ENCODE results near the gene ENOPH1. TPM values are rescaled to one million over a fixed set of nuclear protein-coding genes. Genes with fewer than 3 reads are reported as not detected.

ENOPH1 gene
- total and polyA plus RNA-seq, 3 donors from 2014 or later, result 13.9 to 20.8 (median 19.9) TPM

DNA sequence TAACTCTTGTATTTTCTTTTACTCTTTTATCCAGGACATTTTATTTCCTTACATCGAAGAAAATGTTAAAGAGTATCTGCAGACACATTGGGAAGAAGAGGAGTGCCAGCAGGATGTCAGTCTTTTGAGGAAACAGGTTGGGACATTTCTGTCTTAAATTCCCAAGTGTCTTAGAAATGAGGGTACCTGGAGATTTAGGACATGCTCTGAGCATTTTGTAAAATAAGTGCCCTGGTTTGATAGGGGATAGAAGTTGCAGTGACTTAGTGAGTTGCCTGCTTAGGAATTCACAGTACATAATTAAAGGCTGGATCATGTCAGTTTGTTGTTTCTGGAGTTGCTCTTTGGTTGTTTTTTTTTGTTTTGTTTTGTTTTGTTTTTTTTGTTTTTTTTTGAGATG, 17.5 kb downstream of the ENOPH1 start:
- H3K4me3 ChIP-seq, result no peak overlapping the region
- H3K27ac ChIP-seq, result no peak overlapping the region
- no peaks in the 10 kb centered on the region for H3K4me1 ChIP-seq
- DNase-seq, result no peak
- no peaks in the 10 kb centered on the region for H3K9me3 ChIP-seq
- TF ChIP-seq POLR2A (IDR thresholded peaks at IDR 0.05), result no peak
- no peak for TF ChIP-seq CTCF (IDR thresholded peaks at IDR 0.05)
- intact Hi-C loops (cut with DNase I; ENCODE audit: low total_unique reads), result no loop called here
- H3K36me3 ChIP-seq (ENCODE audit: low read depth, missing control alignments), result no peaks in the 10 kb centered on the region
- no peaks in the 10 kb centered on the region for H3K27me3 ChIP-seq
- 63 to 78% methylated on average over 1 of the region's 1 CpG for WGBS, 2 donors

GRCh38 chr4:82450966-82451755, 20.8 kb downstream of the ENOPH1 start:
- whole genome bisulfite sequencing, 2 donors, result 81 to 85% methylated on average over 13 of the region's 13 CpGs
- intact Hi-C loops (cut with DNase I; ENCODE audit: low total_unique reads), result loop anchor here (10.0 kb wide), 1 partner anchor 834 kb away; the partner anchor contains the start of gene COQ2
- TF ChIP-seq CTCF (IDR thresholded peaks at IDR 0.05) (no peak), POLR2A (IDR thresholded peaks at IDR 0.05) (no peak)
- H3K4me3 ChIP-seq, result no peak overlapping the region
- H3K27me3 ChIP-seq, result no peaks in the 10 kb centered on the region
- H3K9me3 ChIP-seq, result no peaks in the 10 kb centered on the region
- H3K27ac ChIP-seq, result no peak overlapping the region
- no peak for DNase-seq
- H3K4me1 ChIP-seq, result no peaks in the 10 kb centered on the region
- no peaks in the 10 kb centered on the region for H3K36me3 ChIP-seq (ENCODE audit: low read depth, missing control alignments)

DNA sequence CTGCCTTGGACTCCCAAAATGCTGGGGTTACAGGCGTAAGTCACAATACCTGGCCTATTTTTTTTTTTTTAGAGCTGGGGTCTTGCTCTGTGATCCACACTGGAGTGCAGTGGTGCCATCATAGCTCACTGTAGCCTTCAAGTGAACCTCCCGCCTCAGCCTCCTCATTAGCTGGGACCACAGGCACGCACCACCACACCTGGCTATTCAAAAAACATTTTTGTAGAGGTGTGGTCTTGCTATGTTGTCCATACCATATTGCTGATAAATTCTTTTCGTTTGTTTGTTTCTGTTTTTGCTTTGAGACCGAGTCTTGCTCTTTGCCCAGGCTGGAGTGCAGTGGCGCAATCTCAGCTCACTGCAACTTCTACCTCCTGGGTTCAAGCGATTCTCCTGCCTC, 21.6 kb downstream of the ENOPH1 start:
- Histone ChIP-seq H3K36me3 (ENCODE audit: low read depth, missing control alignments) (no peaks in the 10 kb centered on the region), H3K27me3 (no peaks in the 10 kb centered on the region), H3K27ac (no peak overlapping the region), H3K9me3 (no peaks in the 10 kb centered on the region), H3K4me3 (no peak overlapping the region), H3K4me1 (no peaks in the 10 kb centered on the region)
- intact Hi-C loops (cut with DNase I; ENCODE audit: low total_unique reads), result loop anchor here (10.0 kb wide), 1 partner anchor 833 kb away; the partner anchor contains the start of gene COQ2
- no peak for DNase-seq
- 94 to 96% methylated on average over 7 of the region's 7 CpGs for WGBS, 2 donors
- no peak for TF ChIP-seq POLR2A (IDR thresholded peaks at IDR 0.05)
- TF ChIP-seq CTCF (IDR thresholded peaks at IDR 0.05), result no peak

DNA sequence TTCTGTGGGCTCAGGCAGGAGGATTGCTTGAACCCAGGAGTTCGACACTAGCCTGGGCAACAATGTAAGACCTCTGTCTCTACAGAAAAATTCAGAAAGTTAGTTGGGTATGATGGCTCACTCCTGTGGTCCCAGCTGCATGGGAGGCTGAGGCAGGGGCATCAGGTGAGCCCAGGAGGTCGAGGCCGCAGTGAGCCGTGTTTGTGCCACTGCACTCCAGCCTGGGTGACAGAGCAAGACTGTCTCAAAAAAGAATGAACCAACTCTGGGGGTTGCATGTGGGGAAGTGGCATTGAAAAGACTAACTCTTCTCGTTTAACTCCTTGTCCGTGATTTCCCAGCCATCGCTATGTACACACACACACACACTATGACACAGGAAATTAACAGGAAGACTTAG, 26.9 kb downstream of the ENOPH1 start:
- intact Hi-C loops (cut with DNase I; ENCODE audit: low total_unique reads), result loop anchor here (10.0 kb wide), 1 partner anchor 828 kb away; the partner anchor contains the start of gene COQ2
- Histone ChIP-seq H3K9me3 (no peaks in the 10 kb centered on the region), H3K27me3 (no peaks in the 10 kb centered on the region), H3K36me3 (ENCODE audit: low read depth, missing control alignments) (no peaks in the 10 kb centered on the region), H3K4me1 (no peaks in the 10 kb centered on the region), H3K27ac (no peak overlapping the region), H3K4me3 (no peak overlapping the region)
- DNase-seq, result no peak
- TF ChIP-seq POLR2A (IDR thresholded peaks at IDR 0.05) (no peak), CTCF (IDR thresholded peaks at IDR 0.05) (no peak)
- WGBS, 2 donors, result 91 to 96% methylated on average over 7 of the region's 7 CpGs
